Fibroblast of skin of right quadriceps (primary cell): ENCODE data around the gene FKBP5.
A peak's percentile ranks its signal among the peaks of the same experiment; 100 is the strongest.
"Not testable (repeated sequence)": the region's sequence is repeated elsewhere in the genome, so short reads cannot be mapped to it uniquely, and the experiment has no call there.

Experiments
- DNase-seq: peaks from one replicate; pipeline ENCODE4 v3.0.0-alpha.2; 2013

The FKBP5 gene

GRCh38 chr6:35688605-35689322 is at the start of gene FKBP5:
FKBP5 (minus strand) TSS chr6:35688915; CDS start chr6:35642824, 46,091 bp downstream.
- peak; percentile 87 for DNase-seq

GRCh38 chr6:35737413-35738211 is 48.9 kb upstream of the FKBP5 start:
- peak; percentile 81 for DNase-seq

GRCh38 chr6:35736982-35737412 is 48.3 kb upstream of the FKBP5 start, which contains the start of gene ARMC12:
ARMC12 (plus strand) TSS chr6:35737032; CDS start chr6:35737109, 77 bp downstream.
- DNase-seq: no peak

GRCh38 chr6:35736253-35736894 is 47.7 kb upstream of the FKBP5 start:
- peak; percentile 54 for DNase-seq

GRCh38 chr6:35735452-35735851 is 46.7 kb upstream of the FKBP5 start:
- no peak for DNase-seq

GRCh38 chr6:35734319-35734718 is 45.6 kb upstream of the FKBP5 start:
- not testable (repeated sequence) for DNase-seq

GRCh38 chr6:35733633-35734032 is 44.9 kb upstream of the FKBP5 start:
- no peak for DNase-seq

- peak; percentile 92 for DNase-seq
Measured at GRCh38 chr6:35731736-35732532, 43.2 kb upstream of the FKBP5 start.

GRCh38 chr6:35731414-35731735 is 42.7 kb upstream of the FKBP5 start:
- DNase-seq: peak; percentile 83

- DNase-seq: no peak
Measured at GRCh38 chr6:35730745-35731413, 42.2 kb upstream of the FKBP5 start.

GRCh38 chr6:35729722-35730121 is 41.0 kb upstream of the FKBP5 start:
- no peak for DNase-seq

- no peak for DNase-seq
Measured at GRCh38 chr6:35728683-35729678, 40.3 kb upstream of the FKBP5 start.

- peak; percentile 93 for DNase-seq
Measured at GRCh38 chr6:35727935-35728682, 39.4 kb upstream of the FKBP5 start.

GRCh38 chr6:35727231-35727934 is 38.7 kb upstream of the FKBP5 start:
- DNase-seq: peak; percentile 71

GRCh38 chr6:35725721-35726438 is 37.2 kb upstream of the FKBP5 start:
- no peak for DNase-seq

- no peak for DNase-seq
Measured at GRCh38 chr6:35725081-35725708, 36.5 kb upstream of the FKBP5 start.

GRCh38 chr6:35724471-35724870 is 35.8 kb upstream of the FKBP5 start:
- DNase-seq: no peak

- no peak for DNase-seq
Measured at GRCh38 chr6:35724059-35724458, 35.3 kb upstream of the FKBP5 start.
